ENCODE measurements around the gene CLSTN2.

- TF ChIP-seq, protein P1, sequence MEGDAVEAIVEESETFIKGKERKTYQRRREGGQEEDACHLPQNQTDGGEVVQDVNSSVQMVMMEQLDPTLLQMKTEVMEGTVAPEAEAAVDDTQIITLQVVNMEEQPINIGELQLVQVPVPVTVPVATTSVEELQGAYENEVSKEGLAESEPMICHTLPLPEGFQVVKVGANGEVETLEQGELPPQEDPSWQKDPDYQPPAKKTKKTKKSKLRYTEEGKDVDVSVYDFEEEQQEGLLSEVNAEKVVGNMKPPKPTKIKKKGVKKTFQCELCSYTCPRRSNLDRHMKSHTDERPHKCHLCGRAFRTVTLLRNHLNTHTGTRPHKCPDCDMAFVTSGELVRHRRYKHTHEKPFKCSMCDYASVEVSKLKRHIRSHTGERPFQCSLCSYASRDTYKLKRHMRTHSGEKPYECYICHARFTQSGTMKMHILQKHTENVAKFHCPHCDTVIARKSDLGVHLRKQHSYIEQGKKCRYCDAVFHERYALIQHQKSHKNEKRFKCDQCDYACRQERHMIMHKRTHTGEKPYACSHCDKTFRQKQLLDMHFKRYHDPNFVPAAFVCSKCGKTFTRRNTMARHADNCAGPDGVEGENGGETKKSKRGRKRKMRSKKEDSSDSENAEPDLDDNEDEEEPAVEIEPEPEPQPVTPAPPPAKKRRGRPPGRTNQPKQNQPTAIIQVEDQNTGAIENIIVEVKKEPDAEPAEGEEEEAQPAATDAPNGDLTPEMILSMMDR (conservative IDR thresholded peaks at IDR 0.05; ENCODE audit: low read depth, low read length) = no peak
- TF ChIP-seq EZH2 (IDR thresholded peaks at IDR 0.05; ENCODE audit: low read length, unreplicated experiment) = no peak
Observed at GRCh38 chr3:140073278-140074045, 138.5 kb downstream of the CLSTN2 start.

Measured in PC-3 (cell line).